GM19043 (cell line): Measurements from ENCODE around the gene SUCO.

Experiments
- ATAC-seq: cut with Tn5 transposase; IDR thresholded peaks from one replicate; pipeline ENCODE4 v1.9.1; 2021; ENCODE audit warnings: low read depth; ENCODE audit not compliant: unreplicated experiment

The SUCO gene

DNA sequence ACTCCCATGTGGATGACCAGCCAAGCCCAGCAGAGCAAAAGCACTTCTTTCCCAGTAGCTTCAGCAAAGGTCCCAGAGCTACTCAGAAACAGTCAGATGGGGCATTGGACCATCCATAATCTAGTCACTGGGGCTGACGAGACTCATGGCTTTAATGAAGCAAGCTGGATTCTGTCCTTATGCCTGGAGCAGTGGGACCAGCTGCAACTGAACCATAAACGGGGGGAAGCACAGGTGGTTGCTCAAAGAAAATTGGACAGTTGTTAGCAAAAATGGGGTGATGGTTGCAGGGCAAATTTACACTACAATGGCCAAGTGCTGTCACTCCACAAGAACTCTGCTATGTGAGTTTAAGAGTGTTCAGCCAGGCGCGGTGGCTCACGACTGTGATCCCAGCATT, 108.5 kb downstream of the SUCO start:
- ATAC-seq = no peak

DNA sequence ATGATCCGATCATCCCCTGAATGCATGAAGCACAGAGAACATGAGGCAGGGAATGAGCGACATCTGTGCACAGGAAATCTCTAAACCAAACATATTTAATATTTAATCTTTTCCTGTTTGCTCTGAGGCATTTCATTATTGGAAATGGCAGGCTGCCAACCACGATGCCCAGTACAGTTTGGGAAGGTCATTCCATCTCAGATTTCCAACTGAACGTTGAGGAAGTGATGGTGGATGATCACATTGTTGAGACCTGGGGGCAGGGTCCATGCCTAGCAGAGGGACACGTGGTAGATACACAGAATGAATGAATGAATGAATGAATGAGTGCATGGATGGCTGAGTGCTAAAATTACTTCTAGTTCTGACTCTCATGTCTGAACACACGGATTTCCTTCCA, 110.0 kb downstream of the SUCO start:
- ATAC-seq = no peak

DNA sequence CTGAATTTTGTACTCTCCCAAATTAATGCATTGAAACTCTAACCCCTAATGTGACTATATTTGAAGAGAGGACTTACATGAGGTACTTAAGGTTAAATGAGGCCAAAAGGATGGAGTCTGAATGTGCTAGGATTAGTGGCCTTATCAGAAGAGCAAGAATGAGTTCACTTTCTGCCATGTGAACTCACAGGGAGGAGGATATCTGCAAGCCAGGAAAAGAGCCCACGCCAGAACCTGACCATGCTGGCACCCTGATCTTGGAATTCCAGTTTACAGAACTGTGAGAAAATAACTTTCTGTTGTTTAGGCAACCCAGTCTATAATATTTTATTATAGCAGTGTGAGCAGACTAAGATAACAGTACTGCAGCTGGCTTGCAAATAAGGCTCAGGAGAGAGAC, 113.7 kb downstream of the SUCO start:
- no peak for ATAC-seq

DNA sequence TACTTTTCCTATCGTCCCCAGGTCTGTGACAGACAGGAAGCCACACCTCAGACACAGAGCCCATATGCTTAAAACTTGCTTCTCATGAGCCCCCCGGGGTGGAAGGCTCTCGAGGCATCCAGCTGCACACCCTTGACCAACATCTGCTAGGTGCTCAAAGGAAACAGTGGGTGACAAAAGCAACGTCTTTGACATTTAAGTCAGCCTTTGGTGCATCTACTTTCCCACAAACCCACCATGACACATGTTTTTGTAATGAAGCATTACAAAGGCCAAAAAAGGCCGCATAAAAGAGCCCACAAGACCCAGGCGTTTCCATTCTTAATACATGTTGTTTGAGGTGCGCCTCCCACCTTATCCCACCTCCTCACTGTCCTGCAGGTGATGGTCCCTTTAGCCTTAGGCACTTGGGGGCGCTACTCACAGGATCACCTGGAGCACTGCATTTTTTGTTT, 114.2 kb downstream of the SUCO start:
- no peak for ATAC-seq

DNA sequence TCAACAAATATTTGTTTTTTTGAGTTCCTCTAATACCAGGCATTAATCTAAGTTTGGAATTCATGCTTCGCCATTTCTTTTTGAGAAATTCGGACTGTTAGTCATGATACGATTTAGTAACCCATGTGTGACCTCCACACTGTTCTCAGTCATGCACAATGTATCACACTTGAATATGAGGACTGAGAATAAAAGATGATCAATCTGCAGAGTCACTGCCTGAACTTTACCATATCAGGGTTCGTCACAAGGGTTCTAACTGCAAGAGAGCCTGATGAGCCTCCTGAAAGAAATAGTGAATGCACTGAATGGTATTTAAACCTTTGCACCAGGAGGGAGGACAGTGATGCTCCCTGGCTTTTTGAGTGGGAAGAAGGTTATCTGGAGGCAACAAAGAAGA, 115.0 kb downstream of the SUCO start:
- ATAC-seq = no peak

DNA sequence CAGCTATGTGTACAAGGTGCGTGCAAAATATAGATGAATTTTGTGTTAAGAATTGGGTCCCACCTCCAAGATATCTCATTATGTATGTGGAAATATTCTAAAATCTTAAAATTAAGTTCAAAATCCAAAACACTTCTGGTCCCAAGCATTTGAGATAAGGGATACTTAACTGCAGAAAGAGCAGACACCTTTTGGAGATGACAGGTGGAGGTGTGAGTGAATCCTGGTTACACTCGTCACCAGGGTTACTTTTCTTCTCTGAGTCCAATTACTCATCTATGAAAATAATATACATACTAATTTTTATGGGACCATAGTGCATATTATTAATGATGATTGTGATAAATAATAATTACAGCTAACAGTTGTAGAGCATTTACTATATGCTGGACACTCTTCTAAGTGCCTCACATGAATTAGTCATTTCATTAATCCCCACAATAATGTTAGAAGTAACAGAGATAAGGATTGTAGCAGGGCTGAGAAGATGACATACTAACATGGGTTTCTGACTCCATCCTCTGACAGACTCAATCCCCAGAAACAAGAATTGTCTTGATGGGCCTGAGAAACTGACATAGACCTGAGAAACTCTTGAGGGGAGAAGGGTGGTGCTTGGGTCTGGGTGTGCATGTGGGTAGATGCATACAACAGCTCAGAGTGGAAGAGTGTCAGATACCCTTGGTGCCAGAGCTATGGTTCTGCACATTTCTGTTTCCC, 117.7 kb downstream of the SUCO start:
- no peak for ATAC-seq

DNA sequence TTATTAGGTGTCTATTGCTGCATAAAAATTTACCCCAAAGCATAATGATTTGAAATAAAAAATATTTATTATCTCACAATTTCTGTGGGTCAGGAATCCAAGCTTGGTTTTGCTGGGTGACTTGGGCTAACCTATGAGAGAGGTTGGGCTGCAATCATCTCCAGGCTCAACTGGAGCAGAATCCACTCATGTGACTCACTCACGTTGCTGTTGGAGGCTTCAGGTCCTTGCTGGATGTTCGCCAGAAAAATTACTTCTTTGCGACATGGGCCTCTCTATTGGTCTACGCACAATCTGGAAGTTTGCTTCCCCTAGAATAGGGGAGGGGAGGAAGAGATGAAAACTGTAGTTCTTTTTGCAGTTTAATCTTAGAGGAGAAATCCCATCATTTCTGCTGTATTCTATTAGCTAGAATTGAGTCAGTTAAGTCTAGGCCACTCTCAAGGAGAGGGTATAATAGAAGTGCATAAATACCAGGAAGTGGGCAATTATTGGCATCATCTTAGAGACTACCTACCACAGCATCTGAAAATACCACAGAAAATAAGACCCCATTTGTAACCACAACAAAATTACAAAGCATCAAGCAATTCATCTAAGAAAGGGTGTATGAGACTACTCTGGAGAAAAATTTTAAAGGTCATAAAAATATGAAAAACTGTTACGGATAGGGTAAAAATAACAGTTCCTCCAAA, 120.2 kb downstream of the SUCO start:
- no peak for ATAC-seq

DNA sequence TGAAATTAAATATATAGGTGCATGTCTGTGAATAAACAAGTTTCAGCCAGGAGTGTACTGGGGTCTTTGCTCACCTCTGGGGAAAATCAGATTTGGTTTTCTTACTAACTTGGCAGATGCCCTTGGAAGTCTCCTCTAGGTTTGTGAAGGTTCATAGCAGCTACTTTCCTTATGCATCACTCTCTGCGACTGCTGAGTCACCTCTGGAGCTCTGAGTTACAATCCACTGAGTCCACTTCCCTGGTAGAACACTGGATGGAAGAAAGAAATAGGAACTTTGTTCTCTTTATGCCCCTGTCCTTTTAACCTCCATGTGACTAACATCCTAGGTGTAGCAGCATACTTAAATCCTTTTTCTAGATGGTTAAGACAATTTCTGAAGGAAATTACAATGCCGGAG, 121.6 kb downstream of the SUCO start:
- no peak for ATAC-seq

DNA sequence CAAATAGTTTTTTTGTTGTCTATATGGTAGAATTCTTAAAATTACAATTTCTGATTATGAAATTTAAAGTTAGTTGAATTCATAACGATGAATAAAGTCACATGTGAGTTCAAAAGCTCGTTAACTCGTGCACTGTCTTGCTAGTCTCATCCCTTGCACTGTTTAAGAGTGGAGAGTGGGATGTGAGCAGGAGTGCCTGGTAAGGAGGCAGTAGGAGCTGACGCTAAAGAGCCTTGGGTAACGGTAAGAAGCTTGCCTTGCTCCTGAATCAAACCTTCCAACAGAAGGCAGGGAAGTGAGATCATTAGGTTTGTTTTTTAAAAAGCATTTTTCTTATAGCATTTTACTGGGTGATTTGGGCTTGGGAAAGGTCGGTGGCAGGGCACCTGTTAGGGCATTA, 123.6 kb downstream of the SUCO start:
- no peak for ATAC-seq

DNA sequence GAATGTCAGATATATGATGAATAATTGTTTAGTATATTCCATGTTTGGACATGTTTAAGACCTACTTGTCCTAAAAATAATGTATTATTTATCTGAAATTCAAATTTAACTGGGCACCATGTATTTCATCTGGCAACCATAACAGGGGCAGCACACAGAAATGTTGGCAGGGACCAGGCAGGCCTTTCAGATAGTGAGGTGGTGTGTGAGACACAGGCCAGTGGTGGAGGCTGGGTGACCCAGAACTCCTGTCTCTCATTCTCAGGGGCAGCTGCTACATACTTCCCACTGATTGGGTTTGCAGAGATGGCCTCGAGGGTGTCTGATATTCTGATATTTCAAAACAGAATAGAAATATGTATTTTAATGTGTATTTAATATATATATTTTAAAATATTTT, 124.6 kb downstream of the SUCO start:
- no peak for ATAC-seq

DNA sequence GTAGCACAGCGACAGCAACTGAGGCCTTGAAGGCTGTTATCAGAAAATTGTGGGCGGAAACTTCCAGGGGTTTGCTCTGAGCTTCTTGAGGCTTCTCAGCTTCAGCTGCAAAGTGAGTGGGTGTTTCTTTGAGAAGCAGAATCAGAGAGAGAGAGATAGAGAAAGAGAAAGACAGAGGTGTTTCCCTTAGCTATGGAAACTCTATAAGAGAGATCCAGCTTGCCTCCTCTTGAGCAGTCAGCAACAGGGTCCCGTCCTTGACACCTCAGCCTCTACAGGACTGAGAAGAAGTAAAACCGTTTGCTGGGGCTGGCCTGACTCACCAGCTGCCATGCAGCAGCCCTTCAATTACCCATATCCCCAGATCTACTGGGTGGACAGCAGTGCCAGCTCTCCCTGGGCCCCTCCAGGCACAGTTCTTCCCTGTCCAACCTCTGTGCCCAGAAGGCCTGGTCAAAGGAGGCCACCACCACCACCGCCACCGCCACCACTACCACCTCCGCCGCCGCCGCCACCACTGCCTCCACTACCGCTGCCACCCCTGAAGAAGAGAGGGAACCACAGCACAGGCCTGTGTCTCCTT, 126.0 kb downstream of the SUCO start, which contains the start of gene FASLG:
Gene FASLG, plus strand, starts transcription at position 233 of the 583 bp plus-strand sequence. Its CDS starts 99 bp downstream, at position 332.
- no peak for ATAC-seq

DNA sequence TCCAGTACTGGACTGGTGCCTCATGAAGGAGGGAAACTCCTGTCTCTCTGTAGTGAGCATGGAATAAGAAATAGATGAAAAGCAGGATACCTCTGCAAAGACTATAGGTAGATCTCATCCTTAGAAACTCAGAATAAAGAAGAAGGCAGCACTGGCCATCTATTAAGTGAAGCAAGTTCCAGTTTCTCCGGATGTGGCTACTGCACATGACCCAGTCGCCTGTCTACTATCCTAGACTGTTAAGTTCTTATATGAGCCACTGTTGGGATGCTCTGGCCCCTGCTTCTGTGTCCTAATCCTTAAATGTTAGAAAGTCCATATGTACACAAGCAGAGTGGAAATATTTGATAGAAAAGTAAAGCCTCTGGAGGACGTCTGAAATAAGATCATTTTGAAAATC, 128.2 kb downstream of the SUCO start:
- no peak for ATAC-seq
